ENCODE data around the gene OTOG. TPM values are rescaled to one million over a fixed set of nuclear protein-coding genes. Genes with fewer than 3 reads are reported as not detected.

OTOG gene
- total RNA-seq, 1 donor from 2014 or later = not detected

DNA sequence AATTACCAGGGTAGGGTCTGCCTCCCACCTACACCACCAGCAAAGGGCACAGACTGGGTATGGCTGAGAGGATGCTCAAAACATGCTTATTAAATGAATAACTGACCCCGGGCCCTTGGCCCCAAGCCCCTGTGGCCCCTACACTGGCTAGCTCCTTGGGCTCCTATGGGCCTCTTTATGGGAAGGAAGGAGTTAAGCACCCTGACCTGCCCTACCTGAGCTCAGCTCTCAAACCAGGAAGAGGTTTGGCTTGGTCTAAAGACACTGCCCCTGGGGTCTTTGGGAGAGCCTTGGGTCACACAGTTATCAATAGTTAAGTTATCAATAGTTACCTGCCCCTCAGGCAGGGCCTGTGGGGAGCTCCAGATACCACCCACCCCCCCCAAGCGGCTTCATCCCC is 4.0 kb upstream of the OTOG start:
- H3K9me3 Mint-ChIP-seq (ENCODE audit: unreplicated experiment) = peaks cover 1% of the 10 kb centered on the region
- no peak overlapping the region for H3K4me3 Mint-ChIP-seq (ENCODE audit: unreplicated experiment)
- TF ChIP-seq CTCF (IDR thresholded peaks at IDR 0.05; ENCODE audit: partially characterized antibody, unreplicated experiment) = no peak
- H3K36me3 Mint-ChIP-seq (ENCODE audit: unreplicated experiment) = no peaks in the 10 kb centered on the region
- no peak for DNase-seq
- peaks cover 13% of the 10 kb centered on the region for H3K27me3 Mint-ChIP-seq (ENCODE audit: unreplicated experiment)
- no peak overlapping the region for H3K27ac Mint-ChIP-seq (ENCODE audit: unreplicated experiment)
- H3K4me1 Mint-ChIP-seq (ENCODE audit: low read depth, unreplicated experiment) = no peaks in the 10 kb centered on the region

- H3K27me3 Mint-ChIP-seq (ENCODE audit: unreplicated experiment) = peaks cover 13% of the 10 kb centered on the region
- H3K36me3 Mint-ChIP-seq (ENCODE audit: unreplicated experiment) = no peaks in the 10 kb centered on the region
- no peak for DNase-seq
- peaks cover 1% of the 10 kb centered on the region for H3K9me3 Mint-ChIP-seq (ENCODE audit: unreplicated experiment)
- H3K27ac Mint-ChIP-seq (ENCODE audit: unreplicated experiment) = no peak overlapping the region
- peak overlapping the region; percentile 25 for H3K4me3 Mint-ChIP-seq (ENCODE audit: unreplicated experiment)
- H3K4me1 Mint-ChIP-seq (ENCODE audit: low read depth, unreplicated experiment) = no peaks in the 10 kb centered on the region
- TF ChIP-seq CTCF (IDR thresholded peaks at IDR 0.05; ENCODE audit: partially characterized antibody, unreplicated experiment) = no peak
These were observed 3.4 kb upstream of the OTOG start for GRCh38 chr11:17543574-17544180.

GRCh38 chr11:17544181-17544622 is 2.9 kb upstream of the OTOG start, which contains the start of gene USH1C:
USH1C (minus strand) TSS chr11:17544416; CDS start chr11:17544307, 109 bp downstream.
- peak; percentile 41 for DNase-seq
- peak within 1 kb of the TSS; percentile 25 for H3K4me3 Mint-ChIP-seq (ENCODE audit: unreplicated experiment)
- TF ChIP-seq CTCF (IDR thresholded peaks at IDR 0.05; ENCODE audit: partially characterized antibody, unreplicated experiment) = no peak
- peaks cover 13% of the 10 kb centered on the region for H3K27me3 Mint-ChIP-seq (ENCODE audit: unreplicated experiment)
- H3K9me3 Mint-ChIP-seq (ENCODE audit: unreplicated experiment) = peaks cover 1% of the 10 kb centered on the region
- H3K27ac Mint-ChIP-seq (ENCODE audit: unreplicated experiment) = no peak within 1 kb of the TSS
- H3K36me3 Mint-ChIP-seq (ENCODE audit: unreplicated experiment) = no peaks in the 10 kb centered on the region
- no peaks in the 10 kb centered on the region for H3K4me1 Mint-ChIP-seq (ENCODE audit: low read depth, unreplicated experiment)

DNA sequence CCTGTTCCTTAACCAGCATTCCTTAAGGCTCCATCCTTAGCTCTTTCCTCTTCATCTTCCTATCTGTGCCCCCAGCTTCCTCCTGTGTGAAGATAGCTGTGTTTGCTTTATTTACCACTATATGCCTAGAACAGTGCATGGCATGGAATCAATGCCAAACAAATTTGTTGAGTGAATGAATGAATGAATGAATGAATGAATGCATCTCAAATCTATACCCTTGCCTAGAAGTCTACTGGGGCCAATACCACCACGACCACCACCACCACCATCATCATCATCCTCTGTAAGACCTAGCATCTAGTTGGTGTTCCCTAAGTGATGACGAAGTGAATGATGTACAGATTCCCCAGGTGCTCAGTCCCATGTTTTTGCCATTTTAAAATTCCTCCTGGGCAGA is 819 bp upstream of the OTOG start:
- Mint-ChIP-seq H3K4me1 (ENCODE audit: low read depth, unreplicated experiment) (no peaks in the 10 kb centered on the region), H3K9me3 (ENCODE audit: unreplicated experiment) (peaks cover 1% of the 10 kb centered on the region), H3K4me3 (ENCODE audit: unreplicated experiment) (no peak overlapping the region), H3K36me3 (ENCODE audit: unreplicated experiment) (no peaks in the 10 kb centered on the region), H3K27ac (ENCODE audit: unreplicated experiment) (no peak overlapping the region), H3K27me3 (ENCODE audit: unreplicated experiment) (peaks cover 13% of the 10 kb centered on the region)
- DNase-seq = no peak
- no peak for TF ChIP-seq CTCF (IDR thresholded peaks at IDR 0.05; ENCODE audit: partially characterized antibody, unreplicated experiment)

GRCh38 chr11:17547932-17548331 is 873 bp downstream of the OTOG start:
- Mint-ChIP-seq H3K27ac (ENCODE audit: unreplicated experiment) (no peak overlapping the region), H3K27me3 (ENCODE audit: unreplicated experiment) (peaks cover 11% of the 10 kb centered on the region), H3K4me3 (ENCODE audit: unreplicated experiment) (no peak overlapping the region), H3K36me3 (ENCODE audit: unreplicated experiment) (no peaks in the 10 kb centered on the region), H3K9me3 (ENCODE audit: unreplicated experiment) (peaks cover 1% of the 10 kb centered on the region), H3K4me1 (ENCODE audit: low read depth, unreplicated experiment) (no peaks in the 10 kb centered on the region)
- TF ChIP-seq CTCF (IDR thresholded peaks at IDR 0.05; ENCODE audit: partially characterized antibody, unreplicated experiment) = no peak
- DNase-seq = no peak

Measured in glutamatergic neuron (in vitro differentiated cells).